Endothelial cell of umbilical vein (primary cell): ENCODE measurements around the gene CEP95. TPM values are rescaled to one million over a fixed set of nuclear protein-coding genes. Genes with fewer than 3 reads are reported as not detected.

Source experiments
- BruUV-seq: library from RNA; stranded (reverse); fragments of 400-500 nt; replicated peaks from 2 replicates; lab custom pipeline; 2021; lab: Mats Ljungman, UMichigan
- CTCF ChIA-PET: fragments of 300-600, 350-600 bp; sonication (Branson Sonifier 250); formaldehyde crosslinking; loops from one replicate; lab custom pipeline; 2021; ENCODE audit warnings: antibody characterized with exemption, inconsistent platforms; lab: Charles Lee
- POLR2A ChIA-PET: fragments of 300-600, 350-600 bp; sonication (Branson Sonifier 250); formaldehyde crosslinking; loops from one replicate; lab custom pipeline; 2021; ENCODE audit warnings: antibody characterized with exemption, inconsistent platforms; lab: Charles Lee
- DNase-seq: peaks from one replicate; pipeline ENCODE4 v3.0.0-alpha.2; 2011; ENCODE audit warnings: low read depth, low spot score
- FAIRE-seq: peaks from 2 replicates; lab custom pipeline; 2011; peaks lifted over from hg19 to GRCh38; lab: Jason Lieb, UNC
- H2AFZ ChIP-seq: 2 replicates; pipeline ENCODE4 v1.6.0; 2012; ENCODE audit warnings: low read depth, low read length, control low read depth, inconsistent platforms
- H3K27ac ChIP-seq: 2 replicates; pipeline ENCODE4 v1.5.1; 2011; ENCODE audit warnings: low read depth, mild to moderate bottlenecking, control low read depth, low read length, moderate library complexity; ENCODE audit not compliant: insufficient read depth
- H3K27me3 ChIP-seq, 2 experiments: 2 replicates each; pipeline versions ENCODE4 v1.6.0 to v1.6.1; 2011; ENCODE audit warnings: low read length in 2 of 2, mixed read lengths in 1 of 2; ENCODE audit not compliant: control insufficient read depth in 2 of 2, insufficient read depth in 2 of 2
- H3K36me3 ChIP-seq, 2 experiments: 2 replicates in 1 of 2; 3 replicates in 1 of 2; pipeline ENCODE4 v1.5.1; 2011; ENCODE audit warnings: low read length in 2 of 2, mild to moderate bottlenecking in 1 of 2, moderate library complexity in 1 of 2; ENCODE audit not compliant: control insufficient read depth in 2 of 2, insufficient read depth in 2 of 2; ENCODE audit errors: extremely low read depth in 1 of 2
- H3K4me1 ChIP-seq: 3 replicates; pipeline ENCODE4 v1.5.1; 2011; ENCODE audit warnings: mild to moderate bottlenecking, low read length; ENCODE audit not compliant: control insufficient read depth, insufficient read depth; ENCODE audit errors: extremely low read depth
- H3K4me2 ChIP-seq: 2 replicates; pipeline ENCODE4 v1.6.1; 2011; ENCODE audit warnings: low read length, control low read depth, mixed read lengths; ENCODE audit not compliant: insufficient read depth
- H3K4me3 ChIP-seq, 3 experiments: fragments of 200-600 bp in 1 of 3; sonication (generic), shearing (Covaris generic) in 1 of 3; replicated peaks in 1 of 3; 2 replicates each; pipeline ENCODE4 v1.5.1; 2011 to 2016; ENCODE audit warnings: control low read depth in 3 of 3, low read length in 3 of 3, mild to moderate bottlenecking in 2 of 3, inconsistent platforms in 1 of 3, low read depth in 1 of 3, moderate library complexity in 1 of 3; ENCODE audit not compliant: insufficient read depth in 1 of 3
- H3K79me2 ChIP-seq: 2 replicates; pipeline ENCODE4 v1.6.0; 2012; ENCODE audit warnings: low read length, inconsistent platforms; ENCODE audit not compliant: control insufficient read depth, insufficient read depth
- H3K9ac ChIP-seq: replicated peaks from 2 replicates; pipeline ENCODE3; 2011; ENCODE audit warnings: low read length, control low read depth; ENCODE audit not compliant: insufficient read depth; ENCODE audit errors: extremely low read depth
- H3K9me1 ChIP-seq: replicated peaks from 3 replicates; pipeline ENCODE4 v1.6.0; 2011; ENCODE audit warnings: mild to moderate bottlenecking, low read length; ENCODE audit not compliant: control insufficient read depth, insufficient read depth; ENCODE audit errors: extremely low read depth
- H3K9me3 ChIP-seq: replicated peaks from 2 replicates; pipeline ENCODE4 v1.5.1; 2012; ENCODE audit warnings: low read length, inconsistent platforms; ENCODE audit not compliant: control insufficient read depth, insufficient read depth
- H4K20me1 ChIP-seq: replicated peaks from 2 replicates; pipeline ENCODE3; 2011; ENCODE audit warnings: mild to moderate bottlenecking, low read length; ENCODE audit not compliant: control insufficient read depth, insufficient read depth; ENCODE audit errors: extremely low read depth
- EZH2 ChIP-seq: IDR thresholded peaks from 2 replicates; pipeline ENCODE4 v1.6.1; 2012; ENCODE audit warnings: borderline replicate concordance, low read depth, mild to moderate bottlenecking, moderate library complexity, low read length, inconsistent platforms; ENCODE audit not compliant: severe bottlenecking
- FOS ChIP-seq: IDR thresholded peaks from 2 replicates; pipeline ENCODE4 v1.6.1; 2011; ENCODE audit warnings: mild to moderate bottlenecking, low read length, moderate library complexity, borderline replicate concordance; ENCODE audit not compliant: insufficient read depth
- GATA2 ChIP-seq: IDR thresholded peaks from 2 replicates; pipeline ENCODE4 v1.7.0; 2011; ENCODE audit warnings: low read depth, mild to moderate bottlenecking, moderate library complexity, mixed read lengths, low read length; ENCODE audit not compliant: insufficient read length, insufficient read depth
- JUN ChIP-seq: IDR thresholded peaks from 2 replicates; pipeline ENCODE4 v1.6.1; 2011; ENCODE audit warnings: borderline replicate concordance, low read depth; ENCODE audit not compliant: insufficient read length, insufficient read depth
- MAX ChIP-seq: IDR thresholded peaks from 2 replicates; pipeline ENCODE4 v1.6.1; 2011; ENCODE audit not compliant: insufficient read depth, insufficient read length
- MYC ChIP-seq: IDR thresholded peaks from one replicate; pipeline ENCODE4 v1.6.1; 2011; ENCODE audit warnings: mild to moderate bottlenecking, low read depth, low read length
- POLR2A ChIP-seq: IDR thresholded peaks from 2 replicates; pipeline ENCODE4 v1.6.1; 2012; ENCODE audit warnings: low read depth, mild to moderate bottlenecking, control low read depth, low read length
- POLR2AphosphoS5 ChIP-seq: IDR thresholded peaks from 2 replicates; pipeline ENCODE4 v1.6.1; 2012; ENCODE audit warnings: low read depth, mild to moderate bottlenecking, control low read depth, low read length, moderate library complexity; ENCODE audit not compliant: insufficient read depth
- dilution Hi-C: fragments of 300-500 bp; cut with MboI; formaldehyde crosslinking; loops from one replicate; pipeline ENCODE4 v1.15.0; 2019; ENCODE audit warnings: low sequenced_read_pairs; ENCODE audit not compliant: extremely low pct_ligation_motif_present
- intact Hi-C: fragments of 100-400 bp; cut with micrococcal nuclease; formaldehyde crosslinking; loops from one replicate; pipeline ENCODE4 v1.10.0; 2022
- polyA plus RNA-seq, 4 experiments: library from polyadenylated mRNA; depleted of rRNA in 3 of 4; stranded (reverse) in 3 of 4; unstranded in 1 of 4; fragments of >200 nt; gene quantifications; 2 replicates each; pipeline versions ENCODE4 v1.2.1 to v1.2.3, GENCODE V29; 2011 to 2012; ENCODE audit warnings: missing spikeins in 1 of 4
- total RNA-seq: library from RNA; stranded (reverse); gene quantifications from 2 replicates; pipeline ENCODE4 v1.2.3, GENCODE V29; 2021
- TF ChIP-seq, protein P1 (sequence below), 2 donors: IDR thresholded peaks; 1 replicate in 1 of 2; 2 replicates in 1 of 2; pipeline ENCODE4 v1.5.1; 2011; ENCODE audit warnings: low read length in 2 of 2, mild to moderate bottlenecking in 2 of 2, moderate library complexity in 2 of 2, control low read depth in 1 of 2, inconsistent platforms in 1 of 2, low read depth in 1 of 2; ENCODE audit not compliant: insufficient read depth in 1 of 2; ENCODE audit errors: extremely low read depth in 1 of 2

CEP95 gene
- total and polyA plus RNA-seq, 2 donors (not counting 3 experiments of a cell fraction or from before 2014, with no cell fraction given) = 14.1 to 35.5 TPM

DNA sequence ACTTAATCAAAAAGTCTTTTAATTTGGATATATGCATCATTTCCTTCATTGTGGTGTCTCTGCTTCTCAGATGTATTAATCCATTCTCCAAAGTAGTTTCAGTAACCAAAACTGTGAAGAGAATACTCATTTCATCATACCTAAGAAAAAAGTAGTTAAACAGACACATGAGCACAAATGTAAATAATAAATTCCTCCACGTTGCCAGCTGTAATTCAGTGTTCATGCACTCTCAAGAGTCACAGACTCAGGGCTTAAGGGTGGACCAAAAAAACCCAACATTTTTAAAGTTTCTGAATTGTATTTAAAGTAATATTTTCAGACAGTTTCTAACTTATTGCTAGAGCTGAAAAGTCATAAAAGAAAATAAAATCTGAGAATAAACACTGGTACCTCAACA lies 28.9 kb upstream of the CEP95 start:
- no peaks in the 10 kb centered on the region for H3K9me3 ChIP-seq
- POLR2A ChIA-PET = no interaction called here
- H2AFZ ChIP-seq = no peak overlapping the region
- BruUV-seq = no TSS peak
- H3K9ac ChIP-seq = no peak overlapping the region
- H3K4me2 ChIP-seq = no peak overlapping the region
- FAIRE-seq = no peak
- H3K27ac ChIP-seq = no peak overlapping the region
- dilution Hi-C loops = no loop called here
- H3K79me2 ChIP-seq = no peaks in the 10 kb centered on the region
- no peak overlapping the region for H3K4me3 ChIP-seq
- intact Hi-C loops = no loop called here
- H3K36me3 ChIP-seq = peaks cover 2 to 4% of the 10 kb centered on the region in 2 experiments
- CTCF ChIA-PET = interaction anchor here (2.0 to 10.9 kb wide), 3 partner anchors 13 to 58 kb away, joined by 4 to 78 read pairs (median 61); no protein-coding TSS in a partner anchor
- no peaks in the 10 kb centered on the region for H3K27me3 ChIP-seq
- no peaks in the 10 kb centered on the region for H3K4me1 ChIP-seq
- no peak for TF ChIP-seq FOS
- TF ChIP-seq POLR2A = no peak
- TF ChIP-seq, protein P1, sequence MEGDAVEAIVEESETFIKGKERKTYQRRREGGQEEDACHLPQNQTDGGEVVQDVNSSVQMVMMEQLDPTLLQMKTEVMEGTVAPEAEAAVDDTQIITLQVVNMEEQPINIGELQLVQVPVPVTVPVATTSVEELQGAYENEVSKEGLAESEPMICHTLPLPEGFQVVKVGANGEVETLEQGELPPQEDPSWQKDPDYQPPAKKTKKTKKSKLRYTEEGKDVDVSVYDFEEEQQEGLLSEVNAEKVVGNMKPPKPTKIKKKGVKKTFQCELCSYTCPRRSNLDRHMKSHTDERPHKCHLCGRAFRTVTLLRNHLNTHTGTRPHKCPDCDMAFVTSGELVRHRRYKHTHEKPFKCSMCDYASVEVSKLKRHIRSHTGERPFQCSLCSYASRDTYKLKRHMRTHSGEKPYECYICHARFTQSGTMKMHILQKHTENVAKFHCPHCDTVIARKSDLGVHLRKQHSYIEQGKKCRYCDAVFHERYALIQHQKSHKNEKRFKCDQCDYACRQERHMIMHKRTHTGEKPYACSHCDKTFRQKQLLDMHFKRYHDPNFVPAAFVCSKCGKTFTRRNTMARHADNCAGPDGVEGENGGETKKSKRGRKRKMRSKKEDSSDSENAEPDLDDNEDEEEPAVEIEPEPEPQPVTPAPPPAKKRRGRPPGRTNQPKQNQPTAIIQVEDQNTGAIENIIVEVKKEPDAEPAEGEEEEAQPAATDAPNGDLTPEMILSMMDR (IDR thresholded peaks at IDR 0.05; ENCODE audit: extremely low read depth in 1 of 2, insufficient read depth in 1 of 2, low read depth in 1 of 2, low read length in 2 of 2) = no peak
- no peak for TF ChIP-seq JUN
- TF ChIP-seq MYC = no peak
- no peak for TF ChIP-seq GATA2
- no peak for TF ChIP-seq MAX
- TF ChIP-seq POLR2AphosphoS5 = no peak
- no peak for TF ChIP-seq EZH2
- no peaks in the 10 kb centered on the region for H3K9me1 ChIP-seq
- no peaks in the 10 kb centered on the region for H4K20me1 ChIP-seq
- DNase-seq = no peak
